ENCODE data around the gene RNF166.

- TF ChIP-seq POLR2A (IDR thresholded peaks at IDR 0.05) (no peak), CTCF (IDR thresholded peaks at IDR 0.05) (no peak), POLR2AphosphoS5 (IDR thresholded peaks at IDR 0.05) (no peak), EP300 (IDR thresholded peaks at IDR 0.05) (no peak)
Measured at GRCh38 chr16:88649195-88649923, 56.8 kb downstream of the RNF166 start.
